Osteocyte (in vitro differentiated cells): ENCODE measurements around the gene HK2. TPM values are rescaled to one million over a fixed set of nuclear protein-coding genes. Genes with fewer than 3 reads are reported as not detected.
A peak's percentile ranks its signal among the peaks of the same experiment; 100 is the strongest.
"Not testable (repeated sequence)": the region's sequence is repeated elsewhere in the genome, so short reads cannot be mapped to it uniquely, and the experiment has no call there.

Source experiments
- DNase-seq: peaks from one replicate; pipeline ENCODE4 v3.0.0; 2021; ENCODE audit warnings: mixed read lengths; ENCODE audit not compliant: unreplicated experiment; ENCODE audit errors: extremely low spot score
- H3K27ac Mint-ChIP-seq: one replicate; pipeline ENCODE4 v1.8.0; 2021; ENCODE audit warnings: mild to moderate bottlenecking, mixed read lengths; ENCODE audit not compliant: unreplicated experiment
- H3K27me3 Mint-ChIP-seq: one replicate; pipeline ENCODE4 v1.8.0; 2021; ENCODE audit warnings: mixed read lengths; ENCODE audit not compliant: unreplicated experiment
- H3K36me3 Mint-ChIP-seq: one replicate; pipeline ENCODE4 v1.8.0; 2021; ENCODE audit warnings: mixed read lengths; ENCODE audit not compliant: unreplicated experiment
- H3K4me1 Mint-ChIP-seq: one replicate; pipeline ENCODE4 v1.8.0; 2021; ENCODE audit warnings: mixed read lengths; ENCODE audit not compliant: unreplicated experiment
- H3K4me3 Mint-ChIP-seq: one replicate; pipeline ENCODE4 v1.8.0; 2021; ENCODE audit warnings: mild to moderate bottlenecking, moderate library complexity, mixed read lengths; ENCODE audit not compliant: unreplicated experiment
- H3K9me3 Mint-ChIP-seq: one replicate; pipeline ENCODE4 v1.8.0; 2021; ENCODE audit warnings: mixed read lengths; ENCODE audit not compliant: unreplicated experiment
- total RNA-seq: library from RNA; stranded (reverse); gene quantifications from 2 replicates; pipeline ENCODE4 v1.2.1, GENCODE V29; 2021
- TF ChIP-seq, protein P1 (sequence below): fragments of 200-600 bp; sonication (generic); IDR thresholded peaks from 2 replicates; pipeline ENCODE4 v1.5.0; 2021; ENCODE audit warnings: antibody characterized with exemption, mild to moderate bottlenecking, moderate library complexity

Gene HK2
- total RNA-seq, 1 donor from 2014 or later = 14.1 TPM

- no peak for DNase-seq
- H3K27me3 Mint-ChIP-seq = no peaks in the 10 kb centered on the region
- TF ChIP-seq, protein P1, sequence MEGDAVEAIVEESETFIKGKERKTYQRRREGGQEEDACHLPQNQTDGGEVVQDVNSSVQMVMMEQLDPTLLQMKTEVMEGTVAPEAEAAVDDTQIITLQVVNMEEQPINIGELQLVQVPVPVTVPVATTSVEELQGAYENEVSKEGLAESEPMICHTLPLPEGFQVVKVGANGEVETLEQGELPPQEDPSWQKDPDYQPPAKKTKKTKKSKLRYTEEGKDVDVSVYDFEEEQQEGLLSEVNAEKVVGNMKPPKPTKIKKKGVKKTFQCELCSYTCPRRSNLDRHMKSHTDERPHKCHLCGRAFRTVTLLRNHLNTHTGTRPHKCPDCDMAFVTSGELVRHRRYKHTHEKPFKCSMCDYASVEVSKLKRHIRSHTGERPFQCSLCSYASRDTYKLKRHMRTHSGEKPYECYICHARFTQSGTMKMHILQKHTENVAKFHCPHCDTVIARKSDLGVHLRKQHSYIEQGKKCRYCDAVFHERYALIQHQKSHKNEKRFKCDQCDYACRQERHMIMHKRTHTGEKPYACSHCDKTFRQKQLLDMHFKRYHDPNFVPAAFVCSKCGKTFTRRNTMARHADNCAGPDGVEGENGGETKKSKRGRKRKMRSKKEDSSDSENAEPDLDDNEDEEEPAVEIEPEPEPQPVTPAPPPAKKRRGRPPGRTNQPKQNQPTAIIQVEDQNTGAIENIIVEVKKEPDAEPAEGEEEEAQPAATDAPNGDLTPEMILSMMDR = no peak
Observed at GRCh38 chr2:74893332-74893731, 59.4 kb downstream of the HK2 start.

GRCh38 chr2:74894272-74894981 lies 60.5 kb downstream of the HK2 start:
- H3K4me1 Mint-ChIP-seq = peaks cover 42% of the 10 kb centered on the region
- H3K27me3 Mint-ChIP-seq = no peaks in the 10 kb centered on the region
- H3K36me3 Mint-ChIP-seq = peaks cover 21% of the 10 kb centered on the region
- TF ChIP-seq, protein P1 = no peak
- H3K27ac Mint-ChIP-seq = peak overlapping the region; percentile 80
- H3K9me3 Mint-ChIP-seq = no peaks in the 10 kb centered on the region
- peak; percentile 60 for DNase-seq
- H3K4me3 Mint-ChIP-seq = no peak overlapping the region

More at GRCh38 chr2:74893332-74893731, 59.4 kb downstream of the HK2 start:
- Mint-ChIP-seq H3K27ac (peak overlapping the region; percentile 84), H3K36me3 (peaks cover 25% of the 10 kb centered on the region), H3K9me3 (no peaks in the 10 kb centered on the region), H3K4me1 (peaks cover 48% of the 10 kb centered on the region), H3K4me3 (no peak overlapping the region)

DNA sequence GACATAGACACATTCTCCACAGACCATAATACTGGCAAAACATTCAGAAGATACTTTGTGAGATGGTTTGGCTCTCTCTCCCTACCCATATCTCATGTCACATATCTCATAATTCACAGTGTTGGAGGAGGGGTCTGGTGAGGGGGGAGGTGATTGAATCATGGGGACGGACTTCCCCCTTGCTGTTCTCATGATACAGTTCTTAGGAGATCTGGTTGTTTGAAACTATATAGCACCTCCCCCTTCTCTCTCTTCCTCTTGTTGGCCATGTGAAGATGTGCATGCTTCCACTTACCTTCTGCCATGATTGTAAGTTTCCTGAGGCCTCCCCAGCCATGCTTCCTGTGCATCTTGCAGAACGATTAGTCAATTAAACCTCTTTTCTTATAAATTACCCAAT lies 61.1 kb downstream of the HK2 start:
- Mint-ChIP-seq H3K27ac (peak overlapping the region; percentile 80), H3K9me3 (no peaks in the 10 kb centered on the region), H3K27me3 (no peaks in the 10 kb centered on the region), H3K4me1 (peaks cover 42% of the 10 kb centered on the region), H3K4me3 (no peak overlapping the region), H3K36me3 (peaks cover 16% of the 10 kb centered on the region)
- TF ChIP-seq, protein P1 = no peak
- no peak for DNase-seq

DNA sequence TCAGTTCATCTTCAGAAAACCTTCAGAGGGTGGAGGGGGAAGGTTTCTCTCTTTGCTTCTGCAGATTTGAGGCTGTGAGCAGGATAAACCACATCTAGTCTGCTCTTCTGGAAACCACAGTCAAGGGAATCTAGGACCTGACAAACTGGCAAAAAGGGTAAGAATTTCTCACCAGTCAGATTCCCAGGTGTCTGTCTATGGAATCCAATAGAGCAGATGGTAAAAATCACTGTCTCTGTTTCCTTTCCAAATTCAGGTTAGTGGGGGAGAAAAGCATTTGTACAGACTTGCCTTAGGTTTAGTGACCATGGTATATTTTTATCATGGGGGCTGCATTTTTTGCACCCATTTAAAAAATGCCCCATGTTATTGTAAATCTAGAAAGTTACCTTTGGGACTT lies 62.3 kb downstream of the HK2 start:
- DNase-seq = no peak
- Mint-ChIP-seq H3K27me3 (no peaks in the 10 kb centered on the region), H3K4me3 (no peak overlapping the region), H3K27ac (no peak overlapping the region), H3K4me1 (peaks cover 42% of the 10 kb centered on the region), H3K36me3 (peaks cover 4% of the 10 kb centered on the region), H3K9me3 (no peaks in the 10 kb centered on the region)
- TF ChIP-seq, protein P1 = no peak

GRCh38 chr2:74900225-74900624 lies 66.3 kb downstream of the HK2 start:
- not testable (repeated sequence) for H3K9me3 Mint-ChIP-seq, H3K4me3 Mint-ChIP-seq, H3K4me1 Mint-ChIP-seq, H3K27me3 Mint-ChIP-seq, DNase-seq, H3K36me3 Mint-ChIP-seq, H3K27ac Mint-ChIP-seq
